ENCODE results near the gene FBXO34.
"Not testable (repeated sequence)": the region's sequence is repeated elsewhere in the genome, so short reads cannot be mapped to it uniquely, and the experiment has no call there.

Gene FBXO34

GRCh38 chr14:55274146-55274545, 2.9 kb downstream of the FBXO34 start:
- DNase-seq = no peak

DNA sequence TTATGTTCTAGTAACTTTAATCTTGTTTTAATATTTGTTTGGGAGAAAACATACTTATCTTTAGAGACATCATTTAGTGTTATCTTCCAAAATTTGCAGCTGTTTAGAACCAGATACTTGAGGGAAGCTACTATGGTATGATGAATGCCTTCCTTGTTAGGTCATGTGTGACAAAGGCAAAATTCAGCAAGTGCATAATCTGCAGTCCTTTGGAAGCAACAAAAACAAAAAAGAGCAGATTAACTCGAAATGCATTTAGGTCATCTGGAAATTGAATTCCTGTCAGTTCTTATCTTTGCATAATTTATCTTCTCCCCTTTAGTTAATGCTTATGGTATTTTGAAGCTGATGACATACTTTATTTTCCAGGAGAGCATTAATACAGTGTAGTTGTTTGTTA, 3.5 kb downstream of the FBXO34 start:
- no peak for DNase-seq

DNA sequence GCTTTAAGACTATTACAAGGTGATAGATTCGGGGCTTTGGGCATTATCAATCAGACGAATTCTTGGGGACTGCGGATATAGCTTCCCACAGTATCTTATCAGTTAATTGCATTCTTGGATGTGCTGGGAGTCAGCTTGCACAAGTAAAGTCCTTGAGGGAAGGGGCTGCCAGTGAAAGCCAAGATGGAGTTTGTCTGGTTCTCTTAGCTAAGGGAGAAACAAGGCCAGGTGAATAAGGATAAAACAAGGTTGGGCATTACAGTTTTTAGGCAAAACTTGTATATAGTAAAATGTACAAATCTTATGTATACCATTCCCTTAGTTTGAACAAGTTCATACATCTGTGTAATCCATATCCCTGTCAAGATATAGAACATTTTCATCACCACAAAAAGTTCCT, 5.5 kb downstream of the FBXO34 start:
- no peak for DNase-seq

DNA sequence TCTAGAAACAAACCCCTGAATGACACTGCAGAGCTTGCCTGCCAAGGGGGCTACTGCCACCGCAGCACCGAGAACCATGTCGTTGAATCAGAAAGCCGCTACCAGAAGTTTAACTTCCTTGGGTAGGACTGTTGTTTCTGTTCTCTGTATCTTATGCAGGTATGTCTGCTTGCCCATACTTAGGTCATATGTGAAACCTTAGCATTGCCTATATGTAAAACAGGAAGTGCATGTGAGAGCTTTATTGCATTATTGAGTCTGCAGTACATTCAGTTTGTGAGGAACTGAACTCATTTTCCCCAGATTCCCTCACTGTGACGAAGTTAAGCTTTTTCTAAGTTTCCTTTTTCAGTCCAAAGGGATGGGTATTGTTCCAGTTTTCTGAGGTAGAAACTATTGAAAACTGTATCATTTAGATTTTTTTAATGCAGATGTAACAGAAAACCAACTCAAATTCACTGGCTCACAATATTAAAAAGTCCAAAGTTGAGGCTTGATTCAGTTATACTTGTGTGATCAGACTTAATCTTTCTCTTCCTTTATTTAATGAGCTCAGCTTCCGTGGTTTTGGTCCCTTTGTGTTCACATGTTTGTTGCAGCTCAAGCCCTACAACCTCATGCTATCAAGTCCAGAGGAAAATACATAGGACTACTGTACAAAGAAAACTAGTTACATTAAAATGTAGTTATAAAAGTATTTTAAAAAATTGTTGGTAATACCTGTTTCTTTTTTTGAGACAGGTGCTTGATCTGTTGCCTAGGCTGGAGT, 6.9 kb downstream of the FBXO34 start:
- DNase-seq = no peak

DNA sequence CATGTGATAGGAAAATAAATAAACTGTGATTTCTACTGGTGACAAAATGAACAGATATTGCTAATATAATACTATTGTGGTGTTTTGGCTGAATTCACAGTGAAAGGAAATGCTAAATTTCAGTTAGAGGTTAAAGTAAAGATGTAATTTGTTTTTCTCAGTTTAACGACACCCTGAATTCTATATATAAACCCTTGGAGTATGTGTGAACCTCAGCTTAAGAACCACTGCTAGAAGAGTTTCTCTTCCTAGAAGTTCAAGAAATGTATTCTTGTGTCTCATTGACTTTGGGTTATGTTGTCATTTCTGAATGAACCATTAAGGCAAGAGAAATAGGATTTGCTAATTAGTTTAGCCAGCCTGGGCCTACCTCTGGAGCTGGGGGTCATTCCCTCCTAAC, 8.2 kb downstream of the FBXO34 start:
- DNase-seq = no peak

DNA sequence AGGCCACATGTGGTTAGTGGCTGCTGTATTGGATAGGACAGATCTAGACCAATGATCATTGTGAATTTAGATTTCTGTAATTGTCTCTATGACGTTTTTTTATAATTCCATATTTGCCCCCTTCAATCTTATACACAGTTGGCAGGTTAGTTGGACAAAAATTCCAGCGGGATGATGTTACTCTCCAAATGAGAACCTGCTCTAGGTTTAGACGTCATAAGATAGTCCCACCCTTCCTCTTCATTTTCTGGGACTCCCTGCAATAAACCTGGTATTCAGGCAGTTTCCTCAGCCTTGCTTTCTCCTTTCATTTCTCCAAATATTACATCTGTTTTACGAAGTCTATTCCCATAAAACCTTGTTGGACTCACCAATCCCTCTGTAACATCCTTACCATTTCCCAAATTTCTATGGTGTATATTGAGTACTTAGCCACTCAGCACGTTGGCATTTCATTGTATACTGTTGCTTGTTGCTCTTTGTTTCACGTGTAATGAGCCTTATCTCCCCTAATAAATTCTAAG, 10.2 kb downstream of the FBXO34 start:
- DNase-seq = no peak

DNA sequence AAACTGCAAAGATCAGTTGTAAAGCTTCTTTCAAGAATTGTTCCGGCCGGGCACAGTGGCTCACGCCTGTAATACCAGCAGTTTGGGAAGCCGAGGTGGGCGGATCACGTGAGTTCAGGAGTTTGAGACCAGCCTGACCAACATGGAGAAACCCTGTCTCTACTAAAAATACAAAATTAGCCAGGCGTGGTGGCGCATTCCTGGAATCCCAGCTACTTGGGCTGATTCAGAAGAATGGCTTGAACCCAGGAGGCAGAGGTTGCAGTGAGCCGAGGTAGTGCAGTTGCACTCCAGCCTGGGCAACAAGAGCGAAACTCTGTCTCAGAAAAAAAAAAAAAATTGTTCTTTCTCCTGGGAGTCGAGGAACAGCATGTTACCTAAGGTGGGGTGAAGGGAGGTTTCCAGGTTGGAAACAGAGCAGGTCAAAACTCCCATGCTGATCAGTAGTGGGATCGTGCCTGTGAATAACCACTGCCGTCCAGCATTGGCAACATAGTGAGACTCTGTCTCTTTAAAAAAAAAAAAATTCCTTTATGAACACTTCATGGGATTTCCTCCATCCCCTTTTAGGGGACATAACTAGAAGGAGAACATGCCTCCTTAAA, 13.9 kb downstream of the FBXO34 start:
- no peak for DNase-seq

GRCh38 chr14:55288439-55288838, 17.2 kb downstream of the FBXO34 start:
- no peak for DNase-seq

DNA sequence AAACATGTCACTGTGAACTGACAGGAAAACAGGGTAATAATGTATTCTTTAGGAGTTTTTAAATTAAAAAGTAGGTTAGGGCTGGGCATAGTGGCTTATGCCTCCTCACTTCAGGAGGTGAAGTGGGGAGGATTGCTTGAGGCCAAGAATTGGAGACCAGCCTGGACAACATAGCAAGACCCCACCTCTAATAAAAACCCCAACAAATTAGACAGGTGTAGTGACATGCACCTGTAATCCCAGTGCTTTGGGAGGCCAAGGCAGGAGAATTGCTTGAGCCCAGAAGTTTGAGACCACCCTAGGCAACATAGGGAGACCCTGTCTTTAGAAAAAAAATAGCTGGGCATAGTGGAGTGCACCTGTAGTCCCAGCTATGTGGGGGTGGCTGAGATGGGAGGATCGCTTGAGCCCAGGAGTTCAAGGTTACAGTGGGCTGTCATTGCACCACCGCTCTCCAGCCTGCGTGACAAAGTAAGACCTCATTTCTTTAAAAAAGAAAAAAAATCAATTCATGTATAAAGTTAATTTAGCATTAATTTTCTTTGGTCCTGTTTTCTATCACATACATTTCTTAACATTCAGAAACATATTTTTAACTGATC, 20.4 kb downstream of the FBXO34 start:
- DNase-seq = no peak

DNA sequence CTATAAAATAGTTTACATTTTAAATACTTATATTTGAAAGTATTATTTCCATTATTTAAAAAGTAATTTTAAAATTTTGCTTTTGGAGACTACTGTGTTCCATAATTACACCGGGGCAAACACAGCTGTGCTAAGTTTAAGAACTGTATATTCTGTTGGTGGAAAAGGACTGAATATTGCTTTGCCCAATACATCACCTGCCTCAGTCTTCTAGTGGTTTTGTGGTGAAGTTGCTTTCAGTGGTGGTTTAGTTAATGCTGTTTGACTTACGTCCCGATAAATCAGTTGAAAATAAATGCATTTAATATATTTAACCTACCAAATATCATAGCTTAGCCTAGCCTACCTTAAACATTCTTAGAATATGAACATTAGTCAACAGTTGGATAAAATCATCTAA, 23.4 kb downstream of the FBXO34 start:
- no peak for DNase-seq

DNA sequence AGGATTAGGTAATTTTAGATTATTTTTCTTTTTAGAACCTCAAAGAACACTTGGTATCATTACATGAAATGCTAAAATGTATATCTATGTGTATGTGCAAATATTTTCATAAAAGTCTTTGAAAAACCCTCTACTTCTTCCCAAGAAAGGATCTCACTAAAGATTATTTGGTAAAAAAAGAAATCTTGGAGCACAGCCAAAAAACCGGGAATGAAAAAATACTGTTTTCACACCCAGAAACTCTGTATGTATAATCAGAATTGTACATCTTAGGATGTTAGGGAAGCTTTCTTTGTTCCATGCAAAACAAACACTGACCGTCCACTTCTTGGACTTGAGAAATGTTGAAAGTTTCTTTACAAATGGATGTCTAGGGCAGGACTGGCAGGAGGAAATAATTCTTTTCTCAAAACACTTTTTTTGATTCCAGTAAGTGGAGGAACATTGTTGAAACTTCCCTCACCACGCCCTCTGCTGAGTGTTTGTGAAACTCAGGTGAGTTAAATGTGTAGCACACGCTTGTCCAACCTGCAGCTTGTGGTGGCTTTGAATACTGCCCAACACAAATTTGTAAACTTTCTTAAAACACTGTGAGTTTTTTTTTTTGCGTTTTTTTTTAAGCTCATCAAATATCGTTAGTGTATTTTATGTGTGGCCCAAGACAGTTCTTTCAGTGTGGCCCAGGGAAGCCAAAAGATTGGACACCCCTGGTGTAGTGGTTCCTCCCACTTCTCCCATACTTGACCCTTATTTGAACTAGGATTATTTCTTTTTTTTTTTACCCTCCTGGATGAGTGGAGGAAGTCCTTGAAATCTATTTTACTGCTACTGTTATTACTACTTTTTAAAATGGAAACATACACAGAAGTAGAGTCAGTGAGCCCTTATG, 26.6 kb downstream of the FBXO34 start:
- DNase-seq = no peak

DNA sequence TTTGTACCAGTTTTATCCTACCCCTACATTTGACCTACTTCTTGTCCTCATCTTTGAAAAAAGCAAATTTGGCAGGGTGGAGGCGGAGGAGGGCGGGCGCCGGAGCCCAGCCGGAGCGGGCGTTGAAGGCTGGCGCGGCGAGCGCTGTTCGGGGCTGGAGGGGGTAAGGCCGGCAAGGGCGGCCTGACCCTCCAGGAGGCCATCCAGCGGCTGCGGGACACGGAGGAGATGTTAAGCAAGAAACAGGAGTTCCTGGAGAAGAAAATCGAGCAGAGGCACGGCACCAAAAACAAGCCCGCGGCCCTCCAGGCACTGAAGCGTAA, 27.2 kb downstream of the FBXO34 start:
- DNase-seq = no peak

- no peak for DNase-seq
These were observed 30.4 kb downstream of the FBXO34 start for GRCh38 chr14:55301437-55302121.

GRCh38 chr14:55302367-55303124, 31.3 kb downstream of the FBXO34 start:
- DNase-seq = no peak

DNA sequence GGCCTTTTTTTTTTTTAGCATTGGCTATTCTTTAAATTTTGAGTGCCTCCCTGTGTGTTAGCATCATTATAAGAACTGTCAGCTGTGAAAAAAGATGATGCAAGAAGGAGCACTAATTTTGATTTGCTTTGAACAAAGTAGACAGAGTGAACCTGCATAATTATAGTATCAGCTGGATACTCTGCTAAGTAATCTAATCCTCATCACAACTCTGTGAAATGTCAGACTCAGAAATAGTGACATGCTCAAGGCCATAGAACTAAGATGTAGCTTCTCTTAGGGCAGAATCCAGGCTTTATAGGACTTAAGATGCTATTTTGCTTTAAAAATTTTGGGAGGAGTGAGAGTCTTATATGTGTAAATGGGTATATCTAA, 31.9 kb downstream of the FBXO34 start:
- no peak for DNase-seq

DNA sequence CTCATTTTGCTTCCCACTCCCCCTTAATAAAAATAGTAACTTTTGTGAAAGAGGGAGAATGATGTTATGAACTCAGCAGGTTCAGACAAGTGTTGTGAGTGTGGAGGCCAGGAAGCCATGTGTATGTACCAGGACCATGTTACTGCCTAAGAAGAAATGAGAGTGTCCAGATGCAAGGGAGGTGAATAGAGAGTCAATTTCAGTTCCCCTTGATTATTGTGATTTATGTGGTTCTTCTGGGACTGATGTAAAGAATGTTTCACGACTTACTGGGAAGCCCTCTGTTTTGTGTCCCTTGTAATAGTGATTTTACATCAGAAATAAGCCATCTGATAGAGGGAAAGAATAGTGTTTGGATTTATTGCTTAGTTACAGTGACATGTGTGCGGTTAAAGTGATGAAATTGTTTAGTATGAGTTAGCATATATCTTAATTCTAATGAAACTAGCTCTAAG, 32.5 kb downstream of the FBXO34 start:
- no peak for DNase-seq

- no peak for DNase-seq
These were observed 35.8 kb downstream of the FBXO34 start for GRCh38 chr14:55306938-55307589.

DNA sequence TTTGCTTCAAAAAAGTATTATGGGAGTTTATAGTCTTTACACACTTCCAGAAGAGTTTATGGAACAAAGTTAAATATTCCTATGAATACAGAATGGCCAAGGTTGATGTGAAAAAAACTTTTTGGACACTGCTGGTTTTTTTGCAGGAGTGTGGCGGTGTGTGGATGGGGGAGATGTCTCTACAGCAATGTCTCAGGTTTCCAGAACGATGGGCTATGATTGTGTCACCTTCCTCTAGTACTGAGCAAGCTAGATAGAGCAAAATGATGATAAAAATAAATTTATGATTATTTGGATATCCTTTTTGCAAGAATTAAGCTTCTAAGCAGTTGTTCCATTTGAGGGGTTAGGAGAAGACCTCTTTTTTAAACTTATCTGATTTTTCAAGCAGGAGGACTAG, 37.9 kb downstream of the FBXO34 start:
- no peak for DNase-seq

DNA sequence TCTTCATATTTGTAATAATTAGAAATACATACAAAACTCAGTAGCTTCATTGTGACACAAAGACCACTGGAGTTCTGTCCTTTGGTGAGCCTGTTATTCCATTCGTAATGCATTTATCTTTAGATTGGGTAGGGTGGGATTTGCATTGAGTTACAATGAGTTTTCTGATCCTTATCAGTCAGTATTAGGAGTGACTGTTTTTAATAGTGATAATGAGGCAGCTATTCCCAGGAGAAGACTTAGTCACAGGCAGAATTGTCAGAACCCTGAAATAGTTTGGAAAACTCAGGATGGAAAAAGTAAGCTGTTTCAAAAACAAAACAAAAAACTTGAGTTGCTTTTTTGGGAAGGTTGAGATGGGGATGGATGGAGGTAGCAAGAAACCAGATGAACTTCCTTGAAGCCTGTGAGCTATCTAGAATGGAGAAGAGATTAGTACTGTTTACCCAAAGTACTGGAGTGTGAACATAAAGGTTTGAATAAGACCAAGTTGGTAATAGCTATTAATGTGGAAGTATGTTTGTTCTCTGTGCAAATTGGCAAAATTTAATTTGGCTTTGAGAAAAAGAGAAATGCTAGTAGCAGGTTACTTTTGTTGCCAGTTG, 38.6 kb downstream of the FBXO34 start:
- no peak for DNase-seq

GRCh38 chr14:55312379-55313030, 41.3 kb downstream of the FBXO34 start:
- not testable (repeated sequence) for DNase-seq
